ENCODE data around the gene MEF2C. TPM values are rescaled to one million over a fixed set of nuclear protein-coding genes. Genes with fewer than 3 reads are reported as not detected.

The MEF2C gene
- total RNA-seq, 2 experiments from 2014 or later = 0.02 TPM

GRCh38 chr5:88886252-88886651 is 3.3 kb upstream of the MEF2C start:
- intact Hi-C loops (cut with micrococcal nuclease) = loop anchor here (10.0 kb wide), 1 partner anchor 161 kb away; no protein-coding TSS in a partner anchor
- no peak for DNase-seq
- POLR2A ChIA-PET = no interaction called here
- Mint-ChIP-seq H3K27me3 (peaks cover 56% of the 10 kb centered on the region), H3K9me3 (no peaks in the 10 kb centered on the region), H3K27ac (no peak overlapping the region), H3K36me3 (no peaks in the 10 kb centered on the region), H3K4me3 (no peak overlapping the region), H3K4me1 (ENCODE audit: low read depth) (peaks cover 24% of the 10 kb centered on the region)
- CTCF ChIA-PET = interaction anchor here (1.3 kb wide), 1 partner anchor 195 kb away, joined by 3 read pairs; no protein-coding TSS in a partner anchor

- no peak overlapping the region for H3K4me3 Mint-ChIP-seq
- H3K4me1 Mint-ChIP-seq (ENCODE audit: low read depth) = peaks cover 24% of the 10 kb centered on the region
- CTCF ChIA-PET = interaction anchor here (0.7 kb wide), 1 partner anchor 158 kb away, joined by 3 read pairs; no protein-coding TSS in a partner anchor
- intact Hi-C loops (cut with micrococcal nuclease) = loop anchor here (10.0 kb wide), 1 partner anchor 160 kb away; no protein-coding TSS in a partner anchor
- H3K27me3 Mint-ChIP-seq = peaks cover 56% of the 10 kb centered on the region
- no peak for DNase-seq
- no peaks in the 10 kb centered on the region for H3K36me3 Mint-ChIP-seq
- POLR2A ChIA-PET = no interaction called here
- H3K27ac Mint-ChIP-seq = no peak overlapping the region
- no peaks in the 10 kb centered on the region for H3K9me3 Mint-ChIP-seq
Measured at GRCh38 chr5:88885002-88885401, 2.0 kb upstream of the MEF2C start.

- H3K27me3 Mint-ChIP-seq = peaks cover 56% of the 10 kb centered on the region
- H3K36me3 Mint-ChIP-seq = no peaks in the 10 kb centered on the region
- H3K27ac Mint-ChIP-seq = no peak overlapping the region
- intact Hi-C loops (cut with micrococcal nuclease) = loop anchor here (5.0 to 10.0 kb wide), 2 partner anchors 160 to 192 kb away; no protein-coding TSS in a partner anchor
- ChIA-PET POLR2A (no interaction called here), CTCF (interaction anchor here (0.7 kb wide), 1 partner anchor 157 kb away, joined by 3 read pairs; no protein-coding TSS in a partner anchor)
- no peak for DNase-seq
- H3K4me3 Mint-ChIP-seq = no peak overlapping the region
- no peaks in the 10 kb centered on the region for H3K9me3 Mint-ChIP-seq
- H3K4me1 Mint-ChIP-seq (ENCODE audit: low read depth) = peaks cover 22% of the 10 kb centered on the region
Measured at GRCh38 chr5:88884608-88884877, 1.6 kb upstream of the MEF2C start.

GRCh38 chr5:88883836-88884607 is 1.0 kb upstream of the MEF2C start:
- peak; percentile 16 for DNase-seq
- Mint-ChIP-seq H3K27ac (no peak overlapping the region), H3K36me3 (no peaks in the 10 kb centered on the region), H3K27me3 (peaks cover 52% of the 10 kb centered on the region), H3K4me1 (ENCODE audit: low read depth) (peaks cover 19% of the 10 kb centered on the region), H3K9me3 (no peaks in the 10 kb centered on the region), H3K4me3 (peak overlapping the region; percentile 72)
- intact Hi-C loops (cut with micrococcal nuclease) = loop anchor here (5.0 to 10.0 kb wide), 2 partner anchors 159 to 192 kb away; no protein-coding TSS in a partner anchor
- ChIA-PET POLR2A (no interaction called here), CTCF (interaction anchor here (0.7 kb wide), 1 partner anchor 157 kb away, joined by 3 read pairs; no protein-coding TSS in a partner anchor)

- peaks cover 19% of the 10 kb centered on the region for H3K4me1 Mint-ChIP-seq (ENCODE audit: low read depth)
- intact Hi-C loops (cut with micrococcal nuclease) = loop anchor here (5.0 to 10.0 kb wide), 2 partner anchors 158 to 190 kb away; no protein-coding TSS in a partner anchor
- CTCF ChIA-PET = no interaction called here
- DNase-seq = no peak
- no peak overlapping the region for H3K27ac Mint-ChIP-seq
- POLR2A ChIA-PET = no interaction called here
- H3K4me3 Mint-ChIP-seq = peak overlapping the region; percentile 65
- peaks cover 43% of the 10 kb centered on the region for H3K27me3 Mint-ChIP-seq
- H3K36me3 Mint-ChIP-seq = no peaks in the 10 kb centered on the region
- H3K9me3 Mint-ChIP-seq = no peaks in the 10 kb centered on the region
Measured at GRCh38 chr5:88882276-88883038, 527 bp downstream of the MEF2C start.

- H3K9me3 Mint-ChIP-seq = no peaks in the 10 kb centered on the region
- H3K36me3 Mint-ChIP-seq = no peaks in the 10 kb centered on the region
- peaks cover 19% of the 10 kb centered on the region for H3K4me1 Mint-ChIP-seq (ENCODE audit: low read depth)
- ChIA-PET POLR2A (no interaction called here), CTCF (no interaction called here)
- no peak overlapping the region for H3K4me3 Mint-ChIP-seq
- intact Hi-C loops (cut with micrococcal nuclease) = loop anchor here (5.0 to 10.0 kb wide), 2 partner anchors 157 to 189 kb away; no protein-coding TSS in a partner anchor
- peaks cover 40% of the 10 kb centered on the region for H3K27me3 Mint-ChIP-seq
- no peak overlapping the region for H3K27ac Mint-ChIP-seq
- no peak for DNase-seq
Measured at GRCh38 chr5:88881571-88881971, 1.4 kb downstream of the MEF2C start.

GRCh38 chr5:88880201-88880600 is 2.8 kb downstream of the MEF2C start:
- POLR2A ChIA-PET = no interaction called here
- DNase-seq = no peak
- H3K27me3 Mint-ChIP-seq = peaks cover 35% of the 10 kb centered on the region

GRCh38 chr5:88879724-88880123 is 3.3 kb downstream of the MEF2C start:
- no peak overlapping the region for H3K27ac Mint-ChIP-seq
- ChIA-PET CTCF (no interaction called here), POLR2A (no interaction called here)
- H3K4me1 Mint-ChIP-seq (ENCODE audit: low read depth) = peaks cover 19% of the 10 kb centered on the region
- no peak overlapping the region for H3K4me3 Mint-ChIP-seq
- H3K36me3 Mint-ChIP-seq = no peaks in the 10 kb centered on the region
- intact Hi-C loops (cut with micrococcal nuclease) = loop anchor here (5.0 to 10.0 kb wide), 2 partner anchors 155 to 187 kb away; no protein-coding TSS in a partner anchor
- peaks cover 35% of the 10 kb centered on the region for H3K27me3 Mint-ChIP-seq
- no peak for DNase-seq
- H3K9me3 Mint-ChIP-seq = no peaks in the 10 kb centered on the region

More at GRCh38 chr5:88880201-88880600, 2.8 kb downstream of the MEF2C start:
- no peaks in the 10 kb centered on the region for H3K9me3 Mint-ChIP-seq
- peaks cover 19% of the 10 kb centered on the region for H3K4me1 Mint-ChIP-seq (ENCODE audit: low read depth)
- CTCF ChIA-PET = no interaction called here
- H3K36me3 Mint-ChIP-seq = no peaks in the 10 kb centered on the region
- H3K4me3 Mint-ChIP-seq = no peak overlapping the region
- no peak overlapping the region for H3K27ac Mint-ChIP-seq
- intact Hi-C loops (cut with micrococcal nuclease) = loop anchor here (5.0 to 10.0 kb wide), 2 partner anchors 155 to 188 kb away; no protein-coding TSS in a partner anchor

GRCh38 chr5:88878976-88879375 is 4.0 kb downstream of the MEF2C start:
- Mint-ChIP-seq H3K27me3 (peaks cover 28% of the 10 kb centered on the region), H3K27ac (no peak overlapping the region), H3K9me3 (no peaks in the 10 kb centered on the region), H3K36me3 (no peaks in the 10 kb centered on the region), H3K4me1 (ENCODE audit: low read depth) (peaks cover 14% of the 10 kb centered on the region), H3K4me3 (no peak overlapping the region)
- CTCF ChIA-PET = no interaction called here
- POLR2A ChIA-PET = no interaction called here
- no peak for DNase-seq
- intact Hi-C loops (cut with micrococcal nuclease) = no loop called here

- CTCF ChIA-PET = no interaction called here
- intact Hi-C loops (cut with micrococcal nuclease) = no loop called here
- Mint-ChIP-seq H3K9me3 (no peaks in the 10 kb centered on the region), H3K36me3 (no peaks in the 10 kb centered on the region), H3K4me1 (ENCODE audit: low read depth) (peaks cover 7% of the 10 kb centered on the region), H3K4me3 (no peak overlapping the region), H3K27me3 (peaks cover 26% of the 10 kb centered on the region), H3K27ac (no peak overlapping the region)
- POLR2A ChIA-PET = no interaction called here
- no peak for DNase-seq
Measured at GRCh38 chr5:88877826-88878225, 5.2 kb downstream of the MEF2C start.

- Mint-ChIP-seq H3K27me3 (peaks cover 18% of the 10 kb centered on the region), H3K36me3 (no peaks in the 10 kb centered on the region), H3K9me3 (no peaks in the 10 kb centered on the region), H3K4me3 (no peak overlapping the region), H3K27ac (no peak overlapping the region), H3K4me1 (ENCODE audit: low read depth) (no peaks in the 10 kb centered on the region)
- intact Hi-C loops (cut with micrococcal nuclease) = no loop called here
- no peak for DNase-seq
- POLR2A ChIA-PET = no interaction called here
- CTCF ChIA-PET = no interaction called here
Measured at GRCh38 chr5:88876714-88877113, 6.3 kb downstream of the MEF2C start.

Data from activated CD4-positive, alpha-beta memory T cell treated with anti-CD3 and anti-CD28 coated beads for 36 hours (primary cell).